ENCODE results near the gene ELAVL3. TPM values are rescaled to one million over a fixed set of nuclear protein-coding genes. Genes with fewer than 3 reads are reported as not detected.

Gene ELAVL3
- under 0.01 TPM in 1 of 2 replicates, not detected in the other for total RNA-seq
- polyA plus RNA-seq, result not detected in 2 replicates
- polyA plus RNA-seq (2012), result not detected in 2 replicates
- polyA minus RNA-seq (ENCODE audit: low replicate concordance), result not detected in 2 replicates

GRCh38 chr19:11480715-11481533, at the start of gene ELAVL3:
TSS of gene ELAVL3 (minus strand) at chr19:11481046. CDS start at chr19:11480608, 438 bp downstream.
- H3K4me1 ChIP-seq (ENCODE audit: control insufficient read depth, extremely low read depth, insufficient read depth, low read length), result no peaks in the 10 kb centered on the region
- no peaks in the 10 kb centered on the region for H3K79me2 ChIP-seq (ENCODE audit: control insufficient read depth, insufficient read depth, low read length)
- no peak for TF ChIP-seq CTCF (conservative IDR thresholded peaks at IDR 0.05 in 1 of 2, IDR thresholded peaks at IDR 0.05 in 1 of 2; ENCODE audit: low read depth in 1 of 2, low read length in 2 of 2)
- TF ChIP-seq EZH2 (IDR thresholded peaks at IDR 0.05; ENCODE audit: low read length, missing control alignments), result no peak
- H3K27ac ChIP-seq (ENCODE audit: insufficient read depth, low read length), result no peak within 1 kb of the TSS
- H3K4me2 ChIP-seq (ENCODE audit: extremely low read depth, insufficient read depth, low read length), result peak within 1 kb of the TSS; percentile 13
- no peaks in the 10 kb centered on the region for H4K20me1 ChIP-seq (ENCODE audit: control insufficient read depth, extremely low read depth, insufficient read depth, low read length)
- no peak for DNase-seq (ENCODE audit: low read depth in 2 of 2)
- H2AFZ ChIP-seq (ENCODE audit: low read length), result no peak within 1 kb of the TSS
- H3K4me3 ChIP-seq (replicated peaks in 1 of 4; ENCODE audit: control extremely low read depth in 1 of 4, insufficient read depth in 1 of 4, low read depth in 3 of 4, low read length in 4 of 4), result no peak within 1 kb of the TSS
- H3K9ac ChIP-seq (ENCODE audit: insufficient read depth, low read length), result no peak within 1 kb of the TSS
- H3K9me3 ChIP-seq (ENCODE audit: control insufficient read depth, insufficient read depth, low read depth, low read length), result no peaks in the 10 kb centered on the region
- H3K27me3 ChIP-seq (ENCODE audit: control insufficient read depth, insufficient read depth, low read length), result peaks cover 29% of the 10 kb centered on the region
- H3K36me3 ChIP-seq (ENCODE audit: control insufficient read depth, insufficient read depth, low read length), result no peaks in the 10 kb centered on the region

- DNase-seq (ENCODE audit: low read depth in 2 of 2), result peak; percentile 82 to 84
- Histone ChIP-seq H3K4me2 (ENCODE audit: extremely low read depth, insufficient read depth, low read length) (no peak overlapping the region), H3K27me3 (ENCODE audit: control insufficient read depth, insufficient read depth, low read length) (no peaks in the 10 kb centered on the region), H3K9me3 (ENCODE audit: control insufficient read depth, insufficient read depth, low read depth, low read length) (no peaks in the 10 kb centered on the region), H3K36me3 (ENCODE audit: control insufficient read depth, insufficient read depth, low read length) (no peaks in the 10 kb centered on the region), H3K4me3 (replicated peaks in 1 of 4; ENCODE audit: control extremely low read depth in 1 of 4, insufficient read depth in 1 of 4, low read depth in 3 of 4, low read length in 4 of 4) (no peak overlapping the region), H3K4me1 (ENCODE audit: control insufficient read depth, extremely low read depth, insufficient read depth, low read length) (peaks cover 22% of the 10 kb centered on the region), H4K20me1 (ENCODE audit: control insufficient read depth, extremely low read depth, insufficient read depth, low read length) (no peaks in the 10 kb centered on the region), H2AFZ (ENCODE audit: low read length) (no peak overlapping the region), H3K79me2 (ENCODE audit: control insufficient read depth, insufficient read depth, low read length) (peaks cover 4% of the 10 kb centered on the region), H3K9ac (ENCODE audit: insufficient read depth, low read length) (no peak overlapping the region), H3K27ac (ENCODE audit: insufficient read depth, low read length) (no peak overlapping the region)
- TF ChIP-seq EZH2 (IDR thresholded peaks at IDR 0.05; ENCODE audit: low read length, missing control alignments) (no peak), CTCF (conservative IDR thresholded peaks at IDR 0.05 in 1 of 2, IDR thresholded peaks at IDR 0.05 in 1 of 2; ENCODE audit: low read depth in 1 of 2, low read length in 2 of 2) (peak; percentile 24 to 32)
These were observed 49.6 kb upstream of the ELAVL3 start for GRCh38 chr19:11530432-11530831.

GRCh38 chr19:11528551-11529341, 47.9 kb upstream of the ELAVL3 start, which contains the start of gene ECSIT:
TSS of gene ECSIT (minus strand) at chr19:11529134. CDS start at chr19:11519170, 9,964 bp downstream.
- Histone ChIP-seq H3K27me3 (ENCODE audit: control insufficient read depth, insufficient read depth, low read length) (no peaks in the 10 kb centered on the region), H3K4me2 (ENCODE audit: extremely low read depth, insufficient read depth, low read length) (peak within 1 kb of the TSS; percentile 94), H3K36me3 (ENCODE audit: control insufficient read depth, insufficient read depth, low read length) (no peaks in the 10 kb centered on the region), H3K4me1 (ENCODE audit: control insufficient read depth, extremely low read depth, insufficient read depth, low read length) (peaks cover 17% of the 10 kb centered on the region), H3K4me3 (replicated peaks in 1 of 4; ENCODE audit: control extremely low read depth in 1 of 4, insufficient read depth in 1 of 4, low read depth in 3 of 4, low read length in 4 of 4) (peak within 1 kb of the TSS; percentile 64 to 86 (median 74)), H3K9ac (ENCODE audit: insufficient read depth, low read length) (peak within 1 kb of the TSS; percentile 62), H3K27ac (ENCODE audit: insufficient read depth, low read length) (peak within 1 kb of the TSS; percentile 46), H3K9me3 (ENCODE audit: control insufficient read depth, insufficient read depth, low read depth, low read length) (no peaks in the 10 kb centered on the region), H4K20me1 (ENCODE audit: control insufficient read depth, extremely low read depth, insufficient read depth, low read length) (no peaks in the 10 kb centered on the region), H3K79me2 (ENCODE audit: control insufficient read depth, insufficient read depth, low read length) (peaks cover 4% of the 10 kb centered on the region), H2AFZ (ENCODE audit: low read length) (peak within 1 kb of the TSS; percentile 69)
- TF ChIP-seq EZH2 (IDR thresholded peaks at IDR 0.05; ENCODE audit: low read length, missing control alignments) (no peak), CTCF (conservative IDR thresholded peaks at IDR 0.05 in 1 of 2, IDR thresholded peaks at IDR 0.05 in 1 of 2; ENCODE audit: low read depth in 1 of 2, low read length in 2 of 2) (no peak)
- peak; percentile 98 for DNase-seq (ENCODE audit: low read depth in 2 of 2)
